ENCODE measurements around the gene NRXN3. TPM values are rescaled to one million over a fixed set of nuclear protein-coding genes. Genes with fewer than 3 reads are reported as not detected.
A peak's percentile ranks its signal among the peaks of the same experiment; 100 is the strongest.

NRXN3 gene
- total RNA-seq, 1 experiment from 2014 or later: not detected

DNA sequence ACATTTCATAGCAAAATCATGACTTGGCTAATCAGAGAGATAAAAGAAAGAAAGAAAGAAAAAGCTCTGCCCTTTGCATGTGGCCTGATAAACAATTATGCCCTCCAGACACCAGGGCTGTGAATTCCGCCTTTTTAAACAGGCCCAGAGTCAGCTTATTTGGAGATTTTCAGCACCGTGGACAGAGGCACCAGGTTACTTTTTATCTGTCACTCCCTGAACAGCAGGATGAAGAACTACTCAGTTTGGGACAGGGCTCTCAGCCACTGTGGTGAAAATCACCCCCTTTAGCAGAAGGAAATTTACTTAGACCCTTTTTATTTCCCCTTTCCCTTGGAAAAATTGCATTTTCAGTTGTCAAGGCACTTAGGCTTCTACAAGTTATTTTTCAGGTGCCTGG lies 359.9 kb downstream of the NRXN3 start:
- RAD21 ChIA-PET (ENCODE audit: low non-redundant PET in 1 of 2, low total read pairs in 2 of 2, uncharacterized antibody in 2 of 2, unreplicated experiment in 2 of 2): no interaction called here
- BruUV-seq (replicated peaks): no TSS peak

GRCh38 chr14:78534141-78534540 lies 364.0 kb downstream of the NRXN3 start:
- Histone ChIP-seq H3K27me3 (ENCODE audit: insufficient read depth, low read length) (no peaks in the 10 kb centered on the region), H2AFZ (ENCODE audit: low read depth, low read length, poor library complexity, severe bottlenecking) (no peak overlapping the region), H3K4me2 (ENCODE audit: low read length) (no peak overlapping the region), H3K9ac (ENCODE audit: low read length) (no peak overlapping the region), H3K9me2 (ENCODE audit: insufficient read depth) (no peaks in the 10 kb centered on the region), H4K20me1 (ENCODE audit: insufficient read depth) (no peaks in the 10 kb centered on the region), H3K36me3 (ENCODE audit: control insufficient read depth in 1 of 2, insufficient read depth in 2 of 2, low read length in 2 of 2) (no peaks in the 10 kb centered on the region), H3K9me3 (ENCODE audit: control insufficient read depth in 1 of 2, insufficient read depth in 1 of 2, low read depth in 1 of 2, low read length in 2 of 2) (no peaks in the 10 kb centered on the region), H3K4me1 (ENCODE audit: control insufficient read depth in 1 of 2, insufficient read depth in 2 of 2, low read length in 2 of 2) (no peaks in the 10 kb centered on the region), H3K4me3 (replicated peaks in 1 of 2; ENCODE audit: low read depth in 1 of 2, low read length in 2 of 2) (no peak overlapping the region), H3K79me2 (ENCODE audit: insufficient read depth, low read length) (no peaks in the 10 kb centered on the region), H3K27ac (ENCODE audit: low read depth, low read length) (no peak overlapping the region)
- no peak for TF ChIP-seq SIN3A (IDR thresholded peaks at IDR 0.05; ENCODE audit: low read depth)
- no peak for TF ChIP-seq EZH2phosphoT487 (IDR thresholded peaks at IDR 0.05; ENCODE audit: borderline replicate concordance)
- no peak for TF ChIP-seq TCF7L2 (IDR thresholded peaks at IDR 0.05; ENCODE audit: borderline replicate concordance, extremely low read depth, insufficient read depth, insufficient read length)
- ChIA-PET RAD21 (ENCODE audit: low non-redundant PET in 1 of 2, low total read pairs in 2 of 2, uncharacterized antibody in 2 of 2, unreplicated experiment in 2 of 2) (no interaction called here), CTCF (no interaction called here), POLR2A (no interaction called here)
- intact Hi-C loops (cut with micrococcal nuclease): no loop called here
- no TSS peak for BruUV-seq (replicated peaks)
- ATAC-seq (no peak), DNase-seq (ENCODE audit: low read depth, low spot score) (no peak)

More for the DNA sequence above, 359.9 kb downstream of the NRXN3 start:
- Histone ChIP-seq H3K4me2 (ENCODE audit: low read length) (no peak overlapping the region), H3K27me3 (ENCODE audit: insufficient read depth, low read length) (no peaks in the 10 kb centered on the region), H3K36me3 (ENCODE audit: control insufficient read depth in 1 of 2, insufficient read depth in 2 of 2, low read length in 2 of 2) (no peaks in the 10 kb centered on the region), H3K9me2 (ENCODE audit: insufficient read depth) (no peaks in the 10 kb centered on the region), H3K9ac (ENCODE audit: low read length) (no peak overlapping the region), H3K79me2 (ENCODE audit: insufficient read depth, low read length) (no peaks in the 10 kb centered on the region), H3K9me3 (ENCODE audit: control insufficient read depth in 1 of 2, insufficient read depth in 1 of 2, low read depth in 1 of 2, low read length in 2 of 2) (no peaks in the 10 kb centered on the region), H3K4me3 (replicated peaks in 1 of 2; ENCODE audit: low read depth in 1 of 2, low read length in 2 of 2) (no peak overlapping the region), H3K27ac (ENCODE audit: low read depth, low read length) (no peak overlapping the region), H3K4me1 (ENCODE audit: control insufficient read depth in 1 of 2, insufficient read depth in 2 of 2, low read length in 2 of 2) (no peaks in the 10 kb centered on the region), H4K20me1 (ENCODE audit: insufficient read depth) (no peaks in the 10 kb centered on the region), H2AFZ (ENCODE audit: low read depth, low read length, poor library complexity, severe bottlenecking) (no peak overlapping the region)
- no peak for TF ChIP-seq ELF1 (IDR thresholded peaks at IDR 0.05; ENCODE audit: borderline replicate concordance, low read depth)
- TF ChIP-seq, protein P1, sequence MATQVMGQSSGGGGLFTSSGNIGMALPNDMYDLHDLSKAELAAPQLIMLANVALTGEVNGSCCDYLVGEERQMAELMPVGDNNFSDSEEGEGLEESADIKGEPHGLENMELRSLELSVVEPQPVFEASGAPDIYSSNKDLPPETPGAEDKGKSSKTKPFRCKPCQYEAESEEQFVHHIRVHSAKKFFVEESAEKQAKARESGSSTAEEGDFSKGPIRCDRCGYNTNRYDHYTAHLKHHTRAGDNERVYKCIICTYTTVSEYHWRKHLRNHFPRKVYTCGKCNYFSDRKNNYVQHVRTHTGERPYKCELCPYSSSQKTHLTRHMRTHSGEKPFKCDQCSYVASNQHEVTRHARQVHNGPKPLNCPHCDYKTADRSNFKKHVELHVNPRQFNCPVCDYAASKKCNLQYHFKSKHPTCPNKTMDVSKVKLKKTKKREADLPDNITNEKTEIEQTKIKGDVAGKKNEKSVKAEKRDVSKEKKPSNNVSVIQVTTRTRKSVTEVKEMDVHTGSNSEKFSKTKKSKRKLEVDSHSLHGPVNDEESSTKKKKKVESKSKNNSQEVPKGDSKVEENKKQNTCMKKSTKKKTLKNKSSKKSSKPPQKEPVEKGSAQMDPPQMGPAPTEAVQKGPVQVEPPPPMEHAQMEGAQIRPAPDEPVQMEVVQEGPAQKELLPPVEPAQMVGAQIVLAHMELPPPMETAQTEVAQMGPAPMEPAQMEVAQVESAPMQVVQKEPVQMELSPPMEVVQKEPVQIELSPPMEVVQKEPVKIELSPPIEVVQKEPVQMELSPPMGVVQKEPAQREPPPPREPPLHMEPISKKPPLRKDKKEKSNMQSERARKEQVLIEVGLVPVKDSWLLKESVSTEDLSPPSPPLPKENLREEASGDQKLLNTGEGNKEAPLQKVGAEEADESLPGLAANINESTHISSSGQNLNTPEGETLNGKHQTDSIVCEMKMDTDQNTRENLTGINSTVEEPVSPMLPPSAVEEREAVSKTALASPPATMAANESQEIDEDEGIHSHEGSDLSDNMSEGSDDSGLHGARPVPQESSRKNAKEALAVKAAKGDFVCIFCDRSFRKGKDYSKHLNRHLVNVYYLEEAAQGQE (IDR thresholded peaks at IDR 0.05; ENCODE audit: low read depth): peak; percentile 67
- intact Hi-C loops (cut with micrococcal nuclease): no loop called here
- ChIA-PET CTCF (no interaction called here), POLR2A (no interaction called here)
- ATAC-seq (no peak), DNase-seq (ENCODE audit: low read depth, low spot score) (no peak)

Measured in HCT116 (cell line).